Spleen (tissue), 7 donors: Measurements from ENCODE around the gene SPDYC.

Experiments used
- POLR2A ChIP-seq, 3 donors: fragments of 450-650 bp; IDR thresholded peaks; one replicate each; pipeline ENCODE4 v1.5.1; 2017; ENCODE audit warnings: antibody characterized with exemption in 3 of 3, mild to moderate bottlenecking in 1 of 3
- POLR2AphosphoS5 ChIP-seq, 3 donors: sonication (generic); formaldehyde crosslinking; IDR thresholded peaks; one replicate each; pipeline ENCODE4 v1.5.1; 2017; ENCODE audit warnings: antibody characterized with exemption in 3 of 3
- TF ChIP-seq, protein P1 (sequence below), 11 experiments: fragments of 200-600 bp in 7 of 11; fragments of 450-650 bp in 4 of 11; sonication (generic) in 4 of 11; IDR thresholded peaks in 8 of 11; conservative IDR thresholded peaks in 3 of 11; 1 replicate in 7 of 11; 2 replicates in 4 of 11; pipeline versions ENCODE4 v1.4.0 to v1.8.0; 2016 to 2021; ENCODE audit warnings: antibody characterized with exemption in 11 of 11, inconsistent platforms in 4 of 11, mild to moderate bottlenecking in 1 of 11
- donor health status: DM: no; HTN: no; CAD: no; lungs with moderate emphysema.
- donor health status: DM: no; HTN: no; CAD: no.
- donor health status: DM: no; HTN: no; CAD: no.

DNA sequence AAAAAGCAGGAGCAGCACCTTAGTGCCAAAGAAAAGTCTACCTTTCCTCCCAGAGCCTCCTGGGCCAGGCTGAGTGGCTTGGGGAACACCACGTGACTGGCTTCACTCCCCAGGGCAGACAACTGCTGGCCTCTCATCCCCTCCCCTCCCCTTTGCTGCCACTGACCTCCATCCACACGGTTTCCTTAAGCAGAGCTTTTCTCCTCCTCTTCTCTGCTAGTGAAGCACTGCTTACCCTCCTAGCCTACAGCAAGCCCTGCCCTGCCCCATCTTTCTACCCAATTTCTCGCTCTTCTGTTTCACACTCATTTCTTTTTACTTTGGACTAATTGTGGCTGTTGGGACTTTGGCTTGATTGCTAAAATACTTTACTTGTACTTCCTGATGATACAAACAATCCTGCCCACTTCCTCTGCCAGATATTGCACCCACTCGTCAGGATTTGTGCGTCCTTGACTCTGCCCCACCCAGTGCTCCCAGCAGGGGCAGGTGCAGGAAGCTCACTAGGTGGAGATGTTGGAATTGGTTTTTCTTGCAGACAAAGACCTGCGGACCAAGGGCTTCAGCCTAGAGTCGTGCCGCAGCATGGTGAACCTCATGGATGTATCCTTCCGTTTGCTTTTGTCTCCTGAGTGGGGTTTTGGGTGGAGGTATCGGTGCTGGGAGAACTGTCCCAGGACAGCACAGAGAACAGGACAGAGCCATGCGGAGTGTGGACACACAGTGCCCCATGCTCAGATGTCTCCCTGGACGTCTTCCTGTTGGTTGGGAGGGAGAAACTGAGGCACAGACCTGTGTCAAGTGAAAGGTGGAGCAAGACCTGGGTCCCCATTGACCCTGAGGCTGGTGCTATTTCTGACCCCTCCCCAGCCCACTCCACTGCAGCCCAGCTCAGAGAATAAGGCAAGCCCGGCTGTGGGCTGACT lies 39.0 kb downstream of the SPDYC start:
- TF ChIP-seq, protein P1, sequence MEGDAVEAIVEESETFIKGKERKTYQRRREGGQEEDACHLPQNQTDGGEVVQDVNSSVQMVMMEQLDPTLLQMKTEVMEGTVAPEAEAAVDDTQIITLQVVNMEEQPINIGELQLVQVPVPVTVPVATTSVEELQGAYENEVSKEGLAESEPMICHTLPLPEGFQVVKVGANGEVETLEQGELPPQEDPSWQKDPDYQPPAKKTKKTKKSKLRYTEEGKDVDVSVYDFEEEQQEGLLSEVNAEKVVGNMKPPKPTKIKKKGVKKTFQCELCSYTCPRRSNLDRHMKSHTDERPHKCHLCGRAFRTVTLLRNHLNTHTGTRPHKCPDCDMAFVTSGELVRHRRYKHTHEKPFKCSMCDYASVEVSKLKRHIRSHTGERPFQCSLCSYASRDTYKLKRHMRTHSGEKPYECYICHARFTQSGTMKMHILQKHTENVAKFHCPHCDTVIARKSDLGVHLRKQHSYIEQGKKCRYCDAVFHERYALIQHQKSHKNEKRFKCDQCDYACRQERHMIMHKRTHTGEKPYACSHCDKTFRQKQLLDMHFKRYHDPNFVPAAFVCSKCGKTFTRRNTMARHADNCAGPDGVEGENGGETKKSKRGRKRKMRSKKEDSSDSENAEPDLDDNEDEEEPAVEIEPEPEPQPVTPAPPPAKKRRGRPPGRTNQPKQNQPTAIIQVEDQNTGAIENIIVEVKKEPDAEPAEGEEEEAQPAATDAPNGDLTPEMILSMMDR (IDR thresholded peaks at IDR 0.05 in 8 of 11, conservative IDR thresholded peaks at IDR 0.05 in 3 of 11): no peak
- TF ChIP-seq POLR2A (IDR thresholded peaks at IDR 0.05) (no peak), POLR2AphosphoS5 (IDR thresholded peaks at IDR 0.05) (no peak)
